OCI-LY1 (cell line): Measurements from ENCODE around the gene TENM4.

Source experiments
- H2AFZ ChIP-seq: fragments of 200-600 bp; sonication (generic), shearing (Covaris generic); 2 replicates; pipeline ENCODE4 v1.6.0; 2014; ENCODE audit warnings: antibody characterized with exemption, mild to moderate bottlenecking, low read length
- H3F3A ChIP-seq: fragments of 200-600 bp; sonication (generic), shearing (Covaris generic); 2 replicates; pipeline ENCODE4 v1.6.0; 2014; ENCODE audit warnings: mild to moderate bottlenecking, antibody characterized with exemption, low read length, moderate library complexity; ENCODE audit not compliant: insufficient read depth
- H3K27ac ChIP-seq: fragments of 200-600 bp; sonication (generic); 2 replicates; pipeline ENCODE4 v1.5.1; 2014; ENCODE audit warnings: low read length, mixed run types, mild to moderate bottlenecking, low read depth; ENCODE audit not compliant: poor library complexity, severe bottlenecking
- H3K27me3 ChIP-seq: fragments of 200-600 bp; sonication (generic); 2 replicates; pipeline ENCODE4 v1.6.0; 2014; ENCODE audit warnings: antibody characterized with exemption, mild to moderate bottlenecking, low read length, moderate library complexity; ENCODE audit not compliant: insufficient read depth
- H3K36me3 ChIP-seq: fragments of 200-600 bp; sonication (generic); 2 replicates; pipeline ENCODE4 v1.6.1; 2014; ENCODE audit warnings: mild to moderate bottlenecking, antibody characterized with exemption, low read length, moderate library complexity, mixed read lengths; ENCODE audit not compliant: insufficient read depth
- H3K4me1 ChIP-seq: fragments of 200-600 bp; sonication (generic); 2 replicates; pipeline ENCODE4 v1.5.1; 2014; ENCODE audit warnings: mild to moderate bottlenecking, low read length, moderate library complexity; ENCODE audit not compliant: insufficient read depth, severe bottlenecking
- H3K4me2 ChIP-seq: fragments of 200-600 bp; sonication (generic), shearing (Covaris generic); 2 replicates; pipeline ENCODE4 v1.6.1; 2014; ENCODE audit warnings: low read length
- H3K4me3 ChIP-seq: fragments of 200-600 bp; sonication (generic); 2 replicates; pipeline ENCODE4 v1.5.1; 2014; ENCODE audit warnings: low read length, low read depth, mild to moderate bottlenecking, mixed read lengths; ENCODE audit not compliant: poor library complexity, severe bottlenecking
- H3K79me2 ChIP-seq: fragments of 200-600 bp; shearing (Covaris generic); 2 replicates; pipeline ENCODE4 v1.6.1; 2016; ENCODE audit warnings: mixed run types, low read length, mixed read lengths; ENCODE audit not compliant: insufficient read depth
- H3K9ac ChIP-seq: fragments of 200-600 bp; sonication (generic), shearing (Covaris generic); 2 replicates; pipeline ENCODE4 v1.6.1; 2014; ENCODE audit warnings: mild to moderate bottlenecking, low read length, mixed read lengths
- H3K9me2 ChIP-seq: fragments of 200-600 bp; sonication (generic), shearing (Covaris generic); 2 replicates; pipeline ENCODE4 v1.6.1; 2014; ENCODE audit warnings: low read depth, mild to moderate bottlenecking, low read length, mixed read lengths
- H3K9me3 ChIP-seq: fragments of 200-600 bp; shearing (Covaris generic); 2 replicates; pipeline ENCODE4 v1.6.1; 2014; ENCODE audit warnings: low read length, mixed read lengths
- H4K20me1 ChIP-seq: fragments of 200-600 bp; sonication (generic), shearing (Covaris generic); 2 replicates; pipeline ENCODE4 v1.6.0; 2016; ENCODE audit warnings: mild to moderate bottlenecking, low read length; ENCODE audit not compliant: insufficient read depth
- EZH2 ChIP-seq: fragments of 200-600 bp; sonication (generic), shearing (Covaris generic); IDR thresholded peaks from 2 replicates; pipeline ENCODE4 v1.8.0; 2017; ENCODE audit warnings: borderline replicate concordance, mixed run types, mild to moderate bottlenecking, antibody characterized with exemption, low read length, moderate library complexity, mixed read lengths
- TF ChIP-seq, protein P1 (sequence below): fragments of 200-600 bp; sonication (generic), shearing (Covaris generic); IDR thresholded peaks from 2 replicates; pipeline ENCODE4 v1.5.1; 2017; ENCODE audit warnings: mild to moderate bottlenecking, antibody characterized with exemption, low read length, moderate library complexity, mixed read lengths

Gene TENM4

GRCh38 chr11:79486242-79486984, 45.6 kb upstream of the TENM4 start:
- H3K36me3 ChIP-seq = no peaks in the 10 kb centered on the region
- H3K4me1 ChIP-seq = no peaks in the 10 kb centered on the region
- TF ChIP-seq, protein P1, sequence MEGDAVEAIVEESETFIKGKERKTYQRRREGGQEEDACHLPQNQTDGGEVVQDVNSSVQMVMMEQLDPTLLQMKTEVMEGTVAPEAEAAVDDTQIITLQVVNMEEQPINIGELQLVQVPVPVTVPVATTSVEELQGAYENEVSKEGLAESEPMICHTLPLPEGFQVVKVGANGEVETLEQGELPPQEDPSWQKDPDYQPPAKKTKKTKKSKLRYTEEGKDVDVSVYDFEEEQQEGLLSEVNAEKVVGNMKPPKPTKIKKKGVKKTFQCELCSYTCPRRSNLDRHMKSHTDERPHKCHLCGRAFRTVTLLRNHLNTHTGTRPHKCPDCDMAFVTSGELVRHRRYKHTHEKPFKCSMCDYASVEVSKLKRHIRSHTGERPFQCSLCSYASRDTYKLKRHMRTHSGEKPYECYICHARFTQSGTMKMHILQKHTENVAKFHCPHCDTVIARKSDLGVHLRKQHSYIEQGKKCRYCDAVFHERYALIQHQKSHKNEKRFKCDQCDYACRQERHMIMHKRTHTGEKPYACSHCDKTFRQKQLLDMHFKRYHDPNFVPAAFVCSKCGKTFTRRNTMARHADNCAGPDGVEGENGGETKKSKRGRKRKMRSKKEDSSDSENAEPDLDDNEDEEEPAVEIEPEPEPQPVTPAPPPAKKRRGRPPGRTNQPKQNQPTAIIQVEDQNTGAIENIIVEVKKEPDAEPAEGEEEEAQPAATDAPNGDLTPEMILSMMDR = no peak
- TF ChIP-seq EZH2 = no peak
- H3K9me3 ChIP-seq = no peaks in the 10 kb centered on the region
- H3K9me2 ChIP-seq = no peaks in the 10 kb centered on the region
- H3K79me2 ChIP-seq = no peaks in the 10 kb centered on the region
- H2AFZ ChIP-seq = no peak overlapping the region
- no peak overlapping the region for H3K4me3 ChIP-seq
- no peak overlapping the region for H3K27ac ChIP-seq
- H4K20me1 ChIP-seq = no peaks in the 10 kb centered on the region
- H3K4me2 ChIP-seq = no peak overlapping the region
- no peak overlapping the region for H3K9ac ChIP-seq
- H3F3A ChIP-seq = no peaks in the 10 kb centered on the region
- no peaks in the 10 kb centered on the region for H3K27me3 ChIP-seq

DNA sequence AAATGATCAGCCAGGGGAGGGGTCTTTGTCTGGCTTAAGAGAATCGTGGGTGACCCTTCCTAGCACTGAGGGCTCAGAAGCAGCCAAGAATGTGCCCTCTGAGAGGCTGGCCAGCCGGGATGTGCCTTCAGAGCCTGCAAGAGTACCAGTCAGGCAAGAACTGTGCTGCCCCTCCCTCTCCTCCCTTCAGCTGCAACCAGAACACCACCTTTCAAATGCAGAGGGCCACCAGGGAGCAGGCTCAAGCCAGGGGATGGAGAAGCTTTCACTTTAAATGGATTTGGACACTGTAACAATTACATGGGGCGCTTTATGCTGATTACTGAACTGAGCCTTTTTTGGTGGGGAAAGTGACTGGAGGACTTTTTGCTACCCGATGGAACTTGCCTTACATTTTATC, 44.9 kb upstream of the TENM4 start:
- no peaks in the 10 kb centered on the region for H3K4me1 ChIP-seq
- H3K4me2 ChIP-seq = no peak overlapping the region
- no peak overlapping the region for H3K9ac ChIP-seq
- H2AFZ ChIP-seq = no peak overlapping the region
- no peaks in the 10 kb centered on the region for H3K9me3 ChIP-seq
- H3K36me3 ChIP-seq = no peaks in the 10 kb centered on the region
- no peaks in the 10 kb centered on the region for H3K79me2 ChIP-seq
- no peak overlapping the region for H3K4me3 ChIP-seq
- H3K9me2 ChIP-seq = no peaks in the 10 kb centered on the region
- H3K27ac ChIP-seq = no peak overlapping the region
- TF ChIP-seq, protein P1 = no peak
- no peak for TF ChIP-seq EZH2
- H3K27me3 ChIP-seq = no peaks in the 10 kb centered on the region
- H3F3A ChIP-seq = no peaks in the 10 kb centered on the region
- no peaks in the 10 kb centered on the region for H4K20me1 ChIP-seq

DNA sequence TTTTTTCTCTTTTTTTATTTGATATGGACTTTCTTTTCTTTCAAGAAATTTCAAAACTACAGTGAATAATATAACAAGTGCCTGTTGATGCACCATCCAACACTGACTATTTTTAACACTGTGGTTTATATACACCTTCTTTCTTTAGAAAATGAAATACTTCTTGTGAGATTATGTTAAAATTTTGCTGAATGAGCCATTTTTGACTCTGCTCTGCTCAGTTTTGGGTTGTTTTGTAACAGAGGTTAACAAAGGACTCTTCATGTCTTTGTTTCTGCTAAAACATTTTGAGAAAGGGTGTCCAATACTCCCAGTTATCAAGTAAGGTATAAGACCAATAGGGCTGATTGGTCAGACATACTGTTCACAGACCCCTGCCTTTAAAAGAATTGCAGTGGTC, 44.0 kb upstream of the TENM4 start:
- no peaks in the 10 kb centered on the region for H3F3A ChIP-seq
- no peaks in the 10 kb centered on the region for H3K79me2 ChIP-seq
- H3K27ac ChIP-seq = no peak overlapping the region
- no peak overlapping the region for H3K4me3 ChIP-seq
- no peak overlapping the region for H3K4me2 ChIP-seq
- no peaks in the 10 kb centered on the region for H3K9me3 ChIP-seq
- H4K20me1 ChIP-seq = no peaks in the 10 kb centered on the region
- no peaks in the 10 kb centered on the region for H3K36me3 ChIP-seq
- no peaks in the 10 kb centered on the region for H3K9me2 ChIP-seq
- no peaks in the 10 kb centered on the region for H3K4me1 ChIP-seq
- no peaks in the 10 kb centered on the region for H3K27me3 ChIP-seq
- no peak overlapping the region for H3K9ac ChIP-seq
- no peak overlapping the region for H2AFZ ChIP-seq
- TF ChIP-seq, protein P1 = no peak
- no peak for TF ChIP-seq EZH2
